NT2/D1 (cell line): ENCODE measurements around the gene HSPB9.

Source experiments
- SUZ12 ChIP-seq: IDR thresholded peaks from 2 replicates; pipeline ENCODE4 v1.6.1; 2011; ENCODE audit not compliant: insufficient read length, insufficient read depth; ENCODE audit errors: extremely low read depth
- YY1 ChIP-seq: IDR thresholded peaks from 2 replicates; pipeline ENCODE4 v1.6.1; 2011; ENCODE audit not compliant: insufficient read length, insufficient read depth
- ZNF274 ChIP-seq: IDR thresholded peaks from 2 replicates; pipeline ENCODE4 v1.6.1; 2011; ENCODE audit warnings: mild to moderate bottlenecking, low read depth, low read length

- no peak for TF ChIP-seq YY1
- no peak for TF ChIP-seq ZNF274
- no peak for TF ChIP-seq SUZ12
Observed at GRCh38 chr17:42118126-42118510, 4.5 kb upstream of the HSPB9 start.
